Keratinocyte (primary cell): Measurements from ENCODE around the gene KPNA4. TPM values are rescaled to one million over a fixed set of nuclear protein-coding genes. Genes with fewer than 3 reads are reported as not detected.
A peak's percentile ranks its signal among the peaks of the same experiment; 100 is the strongest.

ENCODE experiments used
- DNase-seq: peaks from one replicate; pipeline ENCODE4 v3.0.0-alpha.2; 2011; ENCODE audit warnings: low read depth, missing footprints, low spot score
- FAIRE-seq: peaks from 2 replicates; lab custom pipeline; 2011; peaks lifted over from hg19 to GRCh38; lab: Jason Lieb, UNC
- H2AFZ ChIP-seq: 2 replicates; pipeline ENCODE4 v1.6.0; 2012; ENCODE audit warnings: low read length, control low read depth, inconsistent platforms; ENCODE audit not compliant: control insufficient read depth
- H3K27ac ChIP-seq: 2 replicates; pipeline ENCODE4 v1.5.1; 2011; ENCODE audit warnings: low read length; ENCODE audit not compliant: control insufficient read depth, insufficient read depth
- H3K27me3 ChIP-seq: 3 replicates; pipeline ENCODE4 v1.6.0; 2011; ENCODE audit warnings: low read length; ENCODE audit not compliant: control insufficient read depth, insufficient read depth; ENCODE audit errors: extremely low read depth
- H3K36me3 ChIP-seq, 2 experiments: 2 replicates in 1 of 2; 3 replicates in 1 of 2; pipeline ENCODE4 v1.5.1; 2011; ENCODE audit warnings: low read length in 2 of 2, mild to moderate bottlenecking in 1 of 2; ENCODE audit not compliant: control insufficient read depth in 2 of 2, insufficient read depth in 2 of 2; ENCODE audit errors: extremely low read depth in 1 of 2
- H3K4me1 ChIP-seq: 3 replicates; pipeline ENCODE4 v1.5.1; 2011; ENCODE audit warnings: low read length; ENCODE audit not compliant: control insufficient read depth, insufficient read depth; ENCODE audit errors: extremely low read depth
- H3K4me2 ChIP-seq: 3 replicates; pipeline ENCODE4 v1.6.0; 2011; ENCODE audit warnings: low read depth, low read length; ENCODE audit not compliant: control insufficient read depth, insufficient read depth; ENCODE audit errors: extremely low read depth
- H3K4me3 ChIP-seq, 3 experiments: fragments of 200-600 bp in 1 of 3; sonication (generic) in 1 of 3; 2 replicates in 2 of 3; 3 replicates in 1 of 3; pipeline ENCODE4 v1.5.1; 2011 to 2016; ENCODE audit warnings: low read length in 3 of 3, mild to moderate bottlenecking in 3 of 3, control low read depth in 2 of 3, inconsistent platforms in 1 of 3, low read depth in 1 of 3, mixed read lengths in 1 of 3, mixed run types in 1 of 3, moderate library complexity in 1 of 3; ENCODE audit not compliant: control insufficient read depth in 2 of 3, insufficient read depth in 2 of 3; ENCODE audit errors: extremely low read depth in 1 of 3
- H3K79me2 ChIP-seq: 2 replicates; pipeline ENCODE4 v1.6.0; 2012; ENCODE audit warnings: low read length; ENCODE audit not compliant: control insufficient read depth, insufficient read depth
- H3K9ac ChIP-seq: 3 replicates; pipeline ENCODE4 v1.6.0; 2011; ENCODE audit warnings: low read length; ENCODE audit not compliant: control insufficient read depth, insufficient read depth; ENCODE audit errors: extremely low read depth
- H3K9me1 ChIP-seq: 3 replicates; pipeline ENCODE4 v1.6.0; 2011; ENCODE audit warnings: low read length; ENCODE audit not compliant: control insufficient read depth, insufficient read depth; ENCODE audit errors: extremely low read depth
- H3K9me3 ChIP-seq: 2 replicates; pipeline ENCODE4 v1.5.1; 2012; ENCODE audit warnings: low read depth, low read length; ENCODE audit not compliant: control insufficient read depth
- H4K20me1 ChIP-seq: 3 replicates; pipeline ENCODE4 v1.6.0; 2011; ENCODE audit warnings: low read length; ENCODE audit not compliant: control insufficient read depth, insufficient read depth; ENCODE audit errors: extremely low read depth
- EZH2 ChIP-seq: IDR thresholded peaks from one replicate; pipeline ENCODE4 v1.6.1; 2012; ENCODE audit warnings: inconsistent platforms, mild to moderate bottlenecking, low read length, moderate library complexity
- dilution Hi-C: fragments of 300-500 bp; cut with MboI; formaldehyde crosslinking; loops from one replicate; pipeline ENCODE4 v1.7.0; 2020; ENCODE audit warnings: low sequenced_read_pairs; ENCODE audit not compliant: extremely low pct_ligation_motif_present
- polyA plus RNA-seq, 5 experiments: library from polyadenylated mRNA; depleted of rRNA in 3 of 5; stranded (reverse) in 3 of 5; stranded (forward) in 1 of 5; unstranded in 1 of 5; fragments of >200 nt; gene quantifications; 1 replicate in 1 of 5; 2 replicates in 3 of 5; 3 replicates in 1 of 5; pipeline versions ENCODE4 v1.2.1 to v1.2.3, GENCODE V29; 2011 to 2012; ENCODE audit warnings: missing spikeins in 2 of 5, low read depth in 1 of 5, low replicate concordance in 1 of 5
- TF ChIP-seq, protein P1 (sequence below), 3 experiments: IDR thresholded peaks in 1 of 3; conservative IDR thresholded peaks in 1 of 3; optimal IDR thresholded peaks in 1 of 3; 2 replicates in 2 of 3; 3 replicates in 1 of 3; pipeline versions ENCODE3 to v1.5.1; 2011; ENCODE audit warnings: low read length in 3 of 3, mild to moderate bottlenecking in 3 of 3, moderate library complexity in 2 of 3, control low read depth in 1 of 3, inconsistent platforms in 1 of 3; ENCODE audit not compliant: insufficient read depth in 2 of 3; ENCODE audit errors: extremely low read depth in 1 of 3

Gene KPNA4
- polyA plus RNA-seq, 1 donor (not counting 4 experiments of a cell fraction or from before 2014, with no cell fraction given), result 42.0 TPM

DNA sequence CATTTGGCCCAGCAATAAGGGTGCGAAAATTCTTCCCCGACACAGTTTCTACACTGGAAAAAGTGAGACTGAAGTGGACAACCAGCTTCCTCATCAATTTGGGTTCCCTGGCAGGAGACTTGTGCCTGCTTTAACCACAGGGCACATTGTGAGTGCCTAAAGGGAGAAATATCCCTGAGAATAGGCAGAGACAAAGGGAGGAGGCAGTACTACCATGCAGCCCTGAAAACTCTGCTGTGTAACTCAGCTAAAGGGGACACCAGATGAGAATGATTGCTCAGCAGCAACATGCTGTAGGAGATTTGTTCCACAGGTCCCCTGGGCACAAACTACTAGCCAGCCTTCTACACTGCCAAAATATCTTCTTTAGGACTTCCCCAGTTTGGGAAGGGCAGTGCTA, 15.6 kb upstream of the KPNA4 start:
- H3K27me3 ChIP-seq, result no peaks in the 10 kb centered on the region
- no peak overlapping the region for H3K4me3 ChIP-seq
- no peaks in the 10 kb centered on the region for H3K9me1 ChIP-seq
- peaks cover 7% of the 10 kb centered on the region for H3K4me1 ChIP-seq
- DNase-seq (no peak), FAIRE-seq (no peak)
- H3K4me2 ChIP-seq, result no peak overlapping the region
- TF ChIP-seq EZH2, result no peak
- TF ChIP-seq, protein P1, sequence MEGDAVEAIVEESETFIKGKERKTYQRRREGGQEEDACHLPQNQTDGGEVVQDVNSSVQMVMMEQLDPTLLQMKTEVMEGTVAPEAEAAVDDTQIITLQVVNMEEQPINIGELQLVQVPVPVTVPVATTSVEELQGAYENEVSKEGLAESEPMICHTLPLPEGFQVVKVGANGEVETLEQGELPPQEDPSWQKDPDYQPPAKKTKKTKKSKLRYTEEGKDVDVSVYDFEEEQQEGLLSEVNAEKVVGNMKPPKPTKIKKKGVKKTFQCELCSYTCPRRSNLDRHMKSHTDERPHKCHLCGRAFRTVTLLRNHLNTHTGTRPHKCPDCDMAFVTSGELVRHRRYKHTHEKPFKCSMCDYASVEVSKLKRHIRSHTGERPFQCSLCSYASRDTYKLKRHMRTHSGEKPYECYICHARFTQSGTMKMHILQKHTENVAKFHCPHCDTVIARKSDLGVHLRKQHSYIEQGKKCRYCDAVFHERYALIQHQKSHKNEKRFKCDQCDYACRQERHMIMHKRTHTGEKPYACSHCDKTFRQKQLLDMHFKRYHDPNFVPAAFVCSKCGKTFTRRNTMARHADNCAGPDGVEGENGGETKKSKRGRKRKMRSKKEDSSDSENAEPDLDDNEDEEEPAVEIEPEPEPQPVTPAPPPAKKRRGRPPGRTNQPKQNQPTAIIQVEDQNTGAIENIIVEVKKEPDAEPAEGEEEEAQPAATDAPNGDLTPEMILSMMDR (optimal IDR thresholded peaks at IDR 0.05 in 1 of 3, IDR thresholded peaks at IDR 0.05 in 1 of 3, conservative IDR thresholded peaks at IDR 0.05 in 1 of 3; ENCODE audit: extremely low read depth in 1 of 3, insufficient read depth in 2 of 3, low read length in 3 of 3), result no peak
- no peaks in the 10 kb centered on the region for H3K36me3 ChIP-seq
- no peak overlapping the region for H2AFZ ChIP-seq
- no peaks in the 10 kb centered on the region for H3K9me3 ChIP-seq
- no peak overlapping the region for H3K27ac ChIP-seq
- H4K20me1 ChIP-seq, result no peaks in the 10 kb centered on the region
- no peaks in the 10 kb centered on the region for H3K79me2 ChIP-seq
- dilution Hi-C loops, result no loop called here
- H3K9ac ChIP-seq, result no peak overlapping the region

DNA sequence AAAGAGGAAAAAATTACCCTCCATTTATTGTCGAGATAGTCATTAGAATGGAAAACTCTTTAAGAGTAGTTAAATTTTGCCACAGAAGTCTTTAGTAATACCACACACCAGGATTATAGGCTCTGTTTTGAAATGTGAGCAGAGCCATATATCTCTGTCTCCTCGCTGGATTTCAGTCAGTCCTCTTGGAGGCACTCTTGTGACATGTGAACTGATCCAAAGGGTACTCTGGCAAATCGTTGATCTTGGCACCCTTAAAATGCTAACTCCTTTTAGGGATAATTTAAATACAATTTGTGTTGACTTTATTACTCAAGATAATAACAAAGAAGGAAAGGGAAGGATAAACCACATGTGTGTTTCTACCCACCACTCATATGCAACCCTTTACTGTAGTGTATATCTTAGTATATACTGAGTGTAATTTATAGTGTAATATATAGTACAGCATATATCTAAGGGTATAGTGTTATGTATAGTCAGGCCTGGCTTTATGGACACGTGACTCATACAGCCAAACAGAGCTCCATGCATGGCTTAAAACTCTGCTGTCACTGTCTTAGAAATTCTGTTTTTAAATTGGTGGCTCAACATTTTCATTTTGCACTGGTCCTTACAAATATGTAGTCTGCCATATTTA, 12.3 kb upstream of the KPNA4 start:
- Histone ChIP-seq H3K9ac (no peak overlapping the region), H3K27me3 (no peaks in the 10 kb centered on the region), H4K20me1 (no peaks in the 10 kb centered on the region), H3K27ac (no peak overlapping the region), H3K79me2 (no peaks in the 10 kb centered on the region), H3K9me3 (no peaks in the 10 kb centered on the region), H3K4me2 (no peak overlapping the region), H3K36me3 (no peaks in the 10 kb centered on the region), H3K4me3 (no peak overlapping the region), H3K9me1 (no peaks in the 10 kb centered on the region), H2AFZ (no peak overlapping the region), H3K4me1 (no peaks in the 10 kb centered on the region)
- FAIRE-seq, result no peak
- TF ChIP-seq, protein P1 (optimal IDR thresholded peaks at IDR 0.05 in 1 of 3, IDR thresholded peaks at IDR 0.05 in 1 of 3, conservative IDR thresholded peaks at IDR 0.05 in 1 of 3; ENCODE audit: extremely low read depth in 1 of 3, insufficient read depth in 2 of 3, low read length in 3 of 3), result peak; percentile 25 to 66 (median 29)
- TF ChIP-seq EZH2, result no peak
- dilution Hi-C loops, result no loop called here
- no peak for DNase-seq
